AG10803 (cell line): Measurements from ENCODE around the gene ZFHX3.

Source experiments
- DNase-seq: peaks from one replicate; pipeline ENCODE4 v3.0.0; 2010; ENCODE audit warnings: low read depth
- H3K4me3 ChIP-seq: 2 replicates; pipeline ENCODE4 v1.5.1; 2011; ENCODE audit warnings: mild to moderate bottlenecking, low read length, control low read depth
- CTCF ChIP-seq: conservative IDR thresholded peaks from 2 replicates; pipeline ENCODE4 v1.5.1; 2011; ENCODE audit warnings: mild to moderate bottlenecking, low read length, control low read depth, inconsistent platforms

ZFHX3 gene

DNA sequence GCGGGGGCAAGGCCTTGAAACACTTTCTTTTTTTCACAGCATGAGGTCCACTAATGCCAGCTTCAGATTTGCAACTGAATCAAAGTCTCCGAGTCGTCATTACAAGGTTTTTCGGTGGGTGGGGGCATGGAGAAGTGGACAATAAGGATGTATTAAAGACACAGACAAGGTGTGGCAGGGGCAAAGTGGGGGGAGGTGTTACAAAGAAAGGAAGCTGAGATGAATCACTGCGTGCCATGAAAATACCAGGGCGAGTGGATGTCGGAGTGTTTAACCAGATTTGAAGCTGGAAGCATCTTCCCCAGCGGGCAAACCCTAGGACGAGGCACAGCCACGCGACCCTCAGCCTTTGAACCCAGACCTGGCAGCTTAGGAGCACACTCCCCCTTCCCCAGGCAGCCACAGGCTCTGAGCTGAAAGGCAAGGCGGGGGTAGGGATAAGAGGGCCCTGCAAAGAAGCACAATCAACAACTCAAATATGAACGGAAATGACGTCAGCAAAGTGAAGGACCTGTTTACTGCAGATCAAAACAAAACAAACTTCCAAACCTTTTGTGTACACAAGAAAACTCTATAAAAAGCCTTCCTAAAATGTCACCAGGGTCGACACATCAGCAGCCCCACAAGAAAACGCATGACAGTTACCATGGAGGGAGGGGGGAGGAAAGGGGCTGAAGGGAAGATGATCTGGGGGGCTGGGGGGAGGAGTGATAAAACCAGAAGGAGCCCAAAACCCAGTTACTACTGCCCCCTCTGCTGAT is 5.6 kb upstream of the ZFHX3 start:
- no peak for DNase-seq
- TF ChIP-seq CTCF = no peak
- H3K4me3 ChIP-seq = no peak overlapping the region

GRCh38 chr16:73053038-73053363 is 5.1 kb upstream of the ZFHX3 start:
- DNase-seq = no peak
- H3K4me3 ChIP-seq = no peak overlapping the region
- TF ChIP-seq CTCF = no peak

- DNase-seq = no peak
- no peak overlapping the region for H3K4me3 ChIP-seq
- TF ChIP-seq CTCF = no peak
Measured at GRCh38 chr16:73052576-73052975, 4.6 kb upstream of the ZFHX3 start.

GRCh38 chr16:73051961-73052360 is 4.0 kb upstream of the ZFHX3 start:
- DNase-seq = no peak
- no peak overlapping the region for H3K4me3 ChIP-seq
- no peak for TF ChIP-seq CTCF

GRCh38 chr16:73051226-73051625 is 3.3 kb upstream of the ZFHX3 start:
- H3K4me3 ChIP-seq = no peak overlapping the region
- no peak for DNase-seq
- no peak for TF ChIP-seq CTCF

GRCh38 chr16:73050201-73051099 is 2.5 kb upstream of the ZFHX3 start:
- no peak for DNase-seq

More at GRCh38 chr16:73050201-73051099, 2.5 kb upstream of the ZFHX3 start:
- H3K4me3 ChIP-seq = no peak overlapping the region
- no peak for TF ChIP-seq CTCF
